Retinal pigment epithelial cell (primary cell): ENCODE data around the gene SDCCAG8.

Experiments
- DNase-seq: peaks from one replicate; pipeline ENCODE4 v3.0.0-alpha.2; 2010; ENCODE audit warnings: low read depth
- H3K4me3 ChIP-seq: 2 replicates; pipeline ENCODE4 v1.5.1; 2011; ENCODE audit warnings: mild to moderate bottlenecking, low read length, control low read depth, moderate library complexity
- CTCF ChIP-seq: conservative IDR thresholded peaks from 2 replicates; pipeline ENCODE4 v1.5.1; 2011; ENCODE audit warnings: low read depth, low read length, control low read depth, inconsistent platforms

SDCCAG8 gene

GRCh38 chr1:243378669-243379068, 122.8 kb downstream of the SDCCAG8 start:
- no peak for DNase-seq
- no peak overlapping the region for H3K4me3 ChIP-seq
- TF ChIP-seq CTCF: no peak

- TF ChIP-seq CTCF: no peak
- H3K4me3 ChIP-seq: no peak overlapping the region
- DNase-seq: no peak
Observed at GRCh38 chr1:243379208-243379607, 123.4 kb downstream of the SDCCAG8 start.

GRCh38 chr1:243379706-243380105, 123.9 kb downstream of the SDCCAG8 start:
- TF ChIP-seq CTCF: no peak
- no peak for DNase-seq
- no peak overlapping the region for H3K4me3 ChIP-seq

- DNase-seq: no peak
- no peak overlapping the region for H3K4me3 ChIP-seq
- no peak for TF ChIP-seq CTCF
Observed at GRCh38 chr1:243388276-243388675, 132.4 kb downstream of the SDCCAG8 start.

DNA sequence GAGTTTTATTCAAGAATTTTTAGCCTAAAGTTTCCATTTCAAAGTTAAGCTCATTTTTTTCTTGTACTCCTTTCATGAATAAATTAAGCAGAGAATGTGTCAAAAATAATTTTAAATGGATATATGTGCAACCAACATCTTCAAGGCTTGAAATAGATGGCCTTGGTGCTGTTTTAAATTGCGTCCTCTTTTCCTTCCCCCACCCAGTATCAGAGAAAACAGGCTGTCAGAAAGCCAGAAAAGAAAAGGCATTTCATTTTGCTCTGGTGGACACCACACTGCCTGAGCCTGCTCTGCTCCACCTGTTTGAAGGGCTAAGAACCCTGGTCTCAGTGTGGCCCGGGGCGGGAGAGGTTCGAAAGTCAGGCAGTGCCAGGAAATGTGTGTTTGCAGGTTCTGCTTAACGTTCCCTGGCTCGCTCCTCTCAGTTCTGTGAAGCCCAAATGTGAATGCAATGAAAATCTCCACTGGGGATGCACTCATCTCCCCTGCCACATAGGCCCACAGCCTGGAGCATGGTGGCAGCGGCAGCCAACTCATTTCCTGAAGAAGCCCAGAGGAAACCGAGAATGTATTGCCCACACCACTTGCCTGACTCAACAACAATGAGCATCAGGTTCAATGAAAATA, 134.4 kb downstream of the SDCCAG8 start:
- DNase-seq: no peak
- no peak overlapping the region for H3K4me3 ChIP-seq
- TF ChIP-seq CTCF: no peak

- no peak overlapping the region for H3K4me3 ChIP-seq
- TF ChIP-seq CTCF: no peak
- no peak for DNase-seq
Observed at GRCh38 chr1:243391355-243391754, 135.5 kb downstream of the SDCCAG8 start.

DNA sequence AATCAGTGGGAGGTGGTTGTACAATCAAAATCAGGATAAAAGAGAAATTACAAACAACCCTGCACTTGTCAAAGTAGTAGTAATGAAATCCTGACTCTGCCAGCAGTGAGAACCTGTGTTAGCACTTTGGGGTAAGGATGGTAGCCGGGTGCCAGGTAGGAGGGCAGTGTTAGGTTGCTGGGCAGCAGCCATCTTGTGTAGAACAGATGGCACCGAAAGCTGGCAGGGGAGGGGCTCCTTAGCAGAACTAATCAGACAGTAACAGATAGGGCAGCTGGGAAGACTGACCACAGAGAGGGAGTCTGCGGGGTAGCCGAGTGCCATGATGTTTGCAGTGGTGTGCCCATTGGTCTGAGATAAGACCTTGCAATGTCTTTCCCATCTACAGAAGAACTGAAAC, 137.3 kb downstream of the SDCCAG8 start:
- no peak for TF ChIP-seq CTCF
- no peak overlapping the region for H3K4me3 ChIP-seq
- no peak for DNase-seq
